A673 (cell line): ENCODE results near the gene ANKRD11.

ENCODE experiments used
- EZH2 ChIP-seq: fragments of 200-600 bp; sonication (generic); IDR thresholded peaks from 2 replicates; pipeline ENCODE4 v1.6.1; 2017; ENCODE audit warnings: borderline replicate concordance, low read depth, mild to moderate bottlenecking, mixed read lengths, antibody characterized with exemption, low read length; ENCODE audit not compliant: poor library complexity, severe bottlenecking
- TF ChIP-seq, protein P1 (sequence below): fragments of 300-800, 200-600 bp; sonication (generic); conservative IDR thresholded peaks from 2 replicates; pipeline ENCODE4 v1.5.1; 2017; ENCODE audit warnings: low read depth, mild to moderate bottlenecking, antibody characterized with exemption, low read length, moderate library complexity, mixed read lengths

DNA sequence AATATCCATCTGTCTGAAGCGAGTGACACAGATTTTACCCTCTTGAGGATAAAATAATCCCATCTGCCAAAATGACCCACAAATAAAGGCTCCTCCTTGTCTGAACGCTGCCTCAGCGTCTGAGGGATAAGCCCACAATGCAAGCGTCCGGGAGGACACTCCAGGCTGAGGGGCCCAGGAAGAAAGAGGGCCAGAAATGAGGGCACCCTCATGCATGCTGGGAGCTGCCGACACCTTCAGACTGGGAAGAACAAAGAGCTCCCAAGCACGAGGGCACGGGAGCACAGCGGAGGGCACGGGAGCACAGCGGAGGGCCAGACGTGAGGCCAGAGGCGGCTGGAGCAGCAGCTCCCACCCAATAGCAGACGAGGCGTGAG, 145.9 kb downstream of the ANKRD11 start:
- TF ChIP-seq EZH2, result no peak
- TF ChIP-seq, protein P1, sequence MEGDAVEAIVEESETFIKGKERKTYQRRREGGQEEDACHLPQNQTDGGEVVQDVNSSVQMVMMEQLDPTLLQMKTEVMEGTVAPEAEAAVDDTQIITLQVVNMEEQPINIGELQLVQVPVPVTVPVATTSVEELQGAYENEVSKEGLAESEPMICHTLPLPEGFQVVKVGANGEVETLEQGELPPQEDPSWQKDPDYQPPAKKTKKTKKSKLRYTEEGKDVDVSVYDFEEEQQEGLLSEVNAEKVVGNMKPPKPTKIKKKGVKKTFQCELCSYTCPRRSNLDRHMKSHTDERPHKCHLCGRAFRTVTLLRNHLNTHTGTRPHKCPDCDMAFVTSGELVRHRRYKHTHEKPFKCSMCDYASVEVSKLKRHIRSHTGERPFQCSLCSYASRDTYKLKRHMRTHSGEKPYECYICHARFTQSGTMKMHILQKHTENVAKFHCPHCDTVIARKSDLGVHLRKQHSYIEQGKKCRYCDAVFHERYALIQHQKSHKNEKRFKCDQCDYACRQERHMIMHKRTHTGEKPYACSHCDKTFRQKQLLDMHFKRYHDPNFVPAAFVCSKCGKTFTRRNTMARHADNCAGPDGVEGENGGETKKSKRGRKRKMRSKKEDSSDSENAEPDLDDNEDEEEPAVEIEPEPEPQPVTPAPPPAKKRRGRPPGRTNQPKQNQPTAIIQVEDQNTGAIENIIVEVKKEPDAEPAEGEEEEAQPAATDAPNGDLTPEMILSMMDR, result no peak
